Activated T-cell treated with anti-CD3 and anti-CD28 coated beads for 24 hours (primary cell): ENCODE measurements around the gene INHBE.
"Not testable (repeated sequence)": the region's sequence is repeated elsewhere in the genome, so short reads cannot be mapped to it uniquely, and the experiment has no call there.

Experiments
- DNase-seq: peaks from one replicate; pipeline ENCODE4 v3.0.0-alpha.2; 2020; ENCODE audit warnings: low read depth

The INHBE gene

GRCh38 chr12:57476162-57476992 lies 21.3 kb downstream of the INHBE start:
- DNase-seq, result peak; percentile 57

- DNase-seq, result no peak
Observed at GRCh38 chr12:57476993-57477709, 22.0 kb downstream of the INHBE start.

- peak; percentile 40 for DNase-seq
Observed at GRCh38 chr12:57477710-57478681, 22.9 kb downstream of the INHBE start.

- DNase-seq, result no peak
Observed at GRCh38 chr12:57479043-57479375, 23.9 kb downstream of the INHBE start.

GRCh38 chr12:57479376-57480115 lies 24.4 kb downstream of the INHBE start, which contains the start of gene ARHGAP9:
TSS of gene ARHGAP9 (minus strand) at chr12:57479866. CDS start at chr12:57479406, 460 bp downstream.
- peak; percentile 50 for DNase-seq

- no peak for DNase-seq
Observed at GRCh38 chr12:57481671-57482070, 26.6 kb downstream of the INHBE start.

GRCh38 chr12:57483466-57483865 lies 28.4 kb downstream of the INHBE start:
- no peak for DNase-seq

GRCh38 chr12:57485695-57486094 lies 30.6 kb downstream of the INHBE start:
- DNase-seq, result no peak

GRCh38 chr12:57487055-57487596 lies 32.0 kb downstream of the INHBE start:
- no peak for DNase-seq

- DNase-seq, result peak; percentile 90
Observed at GRCh38 chr12:57487597-57488401, 32.7 kb downstream of the INHBE start, which contains the start of gene MARS1. TSS of gene MARS1 (plus strand) at chr12:57488068. CDS start at chr12:57488091, 23 bp downstream.

GRCh38 chr12:57488402-57489156 lies 33.5 kb downstream of the INHBE start:
- no peak for DNase-seq

GRCh38 chr12:57489157-57489641 lies 34.1 kb downstream of the INHBE start:
- DNase-seq, result no peak

- no peak for DNase-seq
Observed at GRCh38 chr12:57490126-57490525, 35.0 kb downstream of the INHBE start.

- no peak for DNase-seq
Observed at GRCh38 chr12:57491393-57492280, 36.5 kb downstream of the INHBE start.

GRCh38 chr12:57495051-57495701 lies 40.1 kb downstream of the INHBE start:
- DNase-seq, result not testable (repeated sequence)

- DNase-seq, result no peak
Observed at GRCh38 chr12:57496822-57497221, 41.7 kb downstream of the INHBE start.
